Measurements from ENCODE around the gene MBD3L2. TPM values are rescaled to one million over a fixed set of nuclear protein-coding genes. Genes with fewer than 3 reads are reported as not detected.

Gene MBD3L2
- total RNA-seq, 1 experiment from 2014 or later = not detected

DNA sequence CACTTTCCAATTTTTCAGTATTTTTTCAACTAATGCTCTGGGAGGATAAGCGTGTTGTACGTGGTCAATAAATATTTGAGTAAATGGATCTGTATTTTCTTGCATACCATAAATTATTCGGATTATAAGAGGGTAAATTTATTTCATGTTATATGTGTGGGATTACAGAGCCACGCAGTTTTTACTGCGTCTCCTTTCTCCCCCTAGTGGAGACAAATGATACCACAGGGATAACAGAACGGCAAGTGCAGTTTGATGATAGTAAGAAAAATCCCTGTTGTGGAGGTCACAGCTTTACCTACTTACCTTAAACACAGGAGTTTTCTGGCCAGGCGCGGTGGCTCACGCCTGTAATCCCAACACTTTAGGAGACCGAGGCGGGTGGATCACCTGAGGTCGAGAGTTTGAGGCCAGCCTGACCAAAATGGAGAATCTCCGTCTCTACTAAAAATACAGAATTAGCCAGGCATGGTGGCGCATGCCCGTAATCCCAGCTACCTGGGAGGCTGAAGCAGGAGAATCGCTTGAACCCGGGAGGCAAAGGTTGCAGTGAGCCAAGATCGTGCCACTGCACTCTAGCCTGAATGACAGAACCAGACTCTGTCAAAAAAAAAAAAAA, 44.7 kb upstream of the MBD3L2 start:
- Histone ChIP-seq H3K4me2 (no peak overlapping the region), H3F3A (ENCODE audit: insufficient read depth, low read depth) (no peaks in the 10 kb centered on the region), H3K4me3 (no peak overlapping the region), H3K4me1 (replicated peaks; ENCODE audit: insufficient read depth) (no peaks in the 10 kb centered on the region), H3K79me2 (ENCODE audit: low read depth) (no peaks in the 10 kb centered on the region), H3K27ac (no peak overlapping the region), H3K36me3 (ENCODE audit: low read depth) (no peaks in the 10 kb centered on the region), H3K9me2 (ENCODE audit: insufficient read depth) (no peaks in the 10 kb centered on the region), H3K27me3 (ENCODE audit: insufficient read depth, low read depth) (peaks cover 36% of the 10 kb centered on the region), H2AFZ (no peak overlapping the region), H4K20me1 (ENCODE audit: insufficient read depth) (no peaks in the 10 kb centered on the region), H3K9me3 (ENCODE audit: insufficient read depth, low read depth) (no peaks in the 10 kb centered on the region)
- ChIA-PET POLR2A (ENCODE audit: unreplicated experiment) (no interaction called here), CTCF (interaction anchor here (0.5 kb wide), 1 partner anchor 140 kb away, joined by 9 read pairs; no protein-coding TSS in a partner anchor)
- intact Hi-C loops (cut with micrococcal nuclease; ENCODE audit: unreplicated experiment) = no loop called here
- TF ChIP-seq EZH2 (IDR thresholded peaks at IDR 0.05; ENCODE audit: low read depth) = no peak
- TF ChIP-seq, protein P1, sequence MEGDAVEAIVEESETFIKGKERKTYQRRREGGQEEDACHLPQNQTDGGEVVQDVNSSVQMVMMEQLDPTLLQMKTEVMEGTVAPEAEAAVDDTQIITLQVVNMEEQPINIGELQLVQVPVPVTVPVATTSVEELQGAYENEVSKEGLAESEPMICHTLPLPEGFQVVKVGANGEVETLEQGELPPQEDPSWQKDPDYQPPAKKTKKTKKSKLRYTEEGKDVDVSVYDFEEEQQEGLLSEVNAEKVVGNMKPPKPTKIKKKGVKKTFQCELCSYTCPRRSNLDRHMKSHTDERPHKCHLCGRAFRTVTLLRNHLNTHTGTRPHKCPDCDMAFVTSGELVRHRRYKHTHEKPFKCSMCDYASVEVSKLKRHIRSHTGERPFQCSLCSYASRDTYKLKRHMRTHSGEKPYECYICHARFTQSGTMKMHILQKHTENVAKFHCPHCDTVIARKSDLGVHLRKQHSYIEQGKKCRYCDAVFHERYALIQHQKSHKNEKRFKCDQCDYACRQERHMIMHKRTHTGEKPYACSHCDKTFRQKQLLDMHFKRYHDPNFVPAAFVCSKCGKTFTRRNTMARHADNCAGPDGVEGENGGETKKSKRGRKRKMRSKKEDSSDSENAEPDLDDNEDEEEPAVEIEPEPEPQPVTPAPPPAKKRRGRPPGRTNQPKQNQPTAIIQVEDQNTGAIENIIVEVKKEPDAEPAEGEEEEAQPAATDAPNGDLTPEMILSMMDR (conservative IDR thresholded peaks at IDR 0.05) = no peak
- DNase-seq = no peak
- no TSS peak for BruUV-seq (replicated peaks)

DNA sequence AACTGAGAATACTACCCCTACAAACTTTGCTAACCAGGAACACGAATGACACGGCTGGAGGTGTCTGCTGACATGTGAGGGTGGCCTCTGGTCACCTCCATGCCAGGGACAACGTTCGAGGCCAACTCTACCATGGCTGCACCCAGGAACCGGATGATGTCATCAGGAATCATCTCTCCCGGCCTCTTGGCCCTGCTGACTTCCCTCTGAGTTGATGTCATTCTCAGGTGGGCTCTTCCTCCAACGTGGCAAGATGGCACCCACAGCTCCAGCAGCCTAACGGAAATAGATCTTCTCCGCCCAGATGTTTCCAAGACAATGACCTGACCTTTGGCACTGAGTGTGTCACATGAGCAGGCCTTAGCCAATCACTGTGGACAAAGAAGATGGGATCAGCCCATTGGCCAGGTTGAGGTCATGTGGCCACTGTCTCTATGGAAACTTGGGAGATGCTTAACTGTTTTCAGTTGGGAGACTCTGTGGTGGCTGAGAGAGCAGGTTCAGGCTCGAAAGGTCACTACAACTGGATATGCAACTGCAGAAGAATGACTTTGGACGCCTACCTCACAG, 42.9 kb upstream of the MBD3L2 start:
- no TSS peak for BruUV-seq (replicated peaks)
- Histone ChIP-seq H3K4me2 (no peak overlapping the region), H3K4me3 (no peak overlapping the region), H3K4me1 (replicated peaks; ENCODE audit: insufficient read depth) (no peaks in the 10 kb centered on the region), H3K79me2 (ENCODE audit: low read depth) (no peaks in the 10 kb centered on the region), H3F3A (ENCODE audit: insufficient read depth, low read depth) (no peaks in the 10 kb centered on the region), H3K9me3 (ENCODE audit: insufficient read depth, low read depth) (no peaks in the 10 kb centered on the region), H4K20me1 (ENCODE audit: insufficient read depth) (no peaks in the 10 kb centered on the region), H2AFZ (no peak overlapping the region), H3K27me3 (ENCODE audit: insufficient read depth, low read depth) (peaks cover 31% of the 10 kb centered on the region), H3K27ac (no peak overlapping the region), H3K9me2 (ENCODE audit: insufficient read depth) (no peaks in the 10 kb centered on the region), H3K36me3 (ENCODE audit: low read depth) (no peaks in the 10 kb centered on the region)
- POLR2A ChIA-PET (ENCODE audit: unreplicated experiment) = no interaction called here
- no peak for DNase-seq
- TF ChIP-seq EZH2 (IDR thresholded peaks at IDR 0.05; ENCODE audit: low read depth) = no peak
- TF ChIP-seq, protein P1 (conservative IDR thresholded peaks at IDR 0.05) = no peak
- CTCF ChIA-PET = no interaction called here
- intact Hi-C loops (cut with micrococcal nuclease; ENCODE audit: unreplicated experiment) = no loop called here

DNA sequence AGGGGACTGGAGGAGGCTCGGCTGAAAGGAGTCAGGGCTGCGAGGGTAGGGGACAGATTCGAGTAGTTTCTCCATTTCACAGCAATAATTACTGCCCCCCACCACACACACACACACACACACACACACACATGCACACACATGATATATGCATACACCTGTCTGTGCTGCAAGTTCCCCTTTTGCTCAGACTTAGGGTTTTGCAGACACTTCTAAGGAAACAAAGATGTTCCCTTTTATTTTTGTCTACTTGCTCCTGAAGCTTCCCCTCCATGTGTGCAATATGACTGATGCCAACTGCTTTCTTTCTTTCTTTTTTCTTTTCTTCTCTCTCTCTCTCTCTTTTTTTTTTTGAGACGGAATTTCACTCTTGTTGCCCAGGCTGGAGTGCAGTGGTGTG, 41.3 kb upstream of the MBD3L2 start:
- intact Hi-C loops (cut with micrococcal nuclease; ENCODE audit: unreplicated experiment) = no loop called here

More for the DNA sequence above, 41.3 kb upstream of the MBD3L2 start:
- no peak overlapping the region for H3K4me2 ChIP-seq
- H4K20me1 ChIP-seq (ENCODE audit: insufficient read depth) = no peaks in the 10 kb centered on the region
- no peak for TF ChIP-seq EZH2 (IDR thresholded peaks at IDR 0.05; ENCODE audit: low read depth)
- TF ChIP-seq, protein P1 (conservative IDR thresholded peaks at IDR 0.05) = no peak
- H3K9me3 ChIP-seq (ENCODE audit: insufficient read depth, low read depth) = no peaks in the 10 kb centered on the region
- no peak overlapping the region for H3K4me3 ChIP-seq
- H3K79me2 ChIP-seq (ENCODE audit: low read depth) = no peaks in the 10 kb centered on the region
- ChIA-PET POLR2A (ENCODE audit: unreplicated experiment) (no interaction called here), CTCF (no interaction called here)
- no peaks in the 10 kb centered on the region for H3K36me3 ChIP-seq (ENCODE audit: low read depth)
- H3K4me1 ChIP-seq (replicated peaks; ENCODE audit: insufficient read depth) = no peaks in the 10 kb centered on the region
- BruUV-seq (replicated peaks) = no TSS peak
- no peaks in the 10 kb centered on the region for H3K9me2 ChIP-seq (ENCODE audit: insufficient read depth)
- H3F3A ChIP-seq (ENCODE audit: insufficient read depth, low read depth) = no peaks in the 10 kb centered on the region
- DNase-seq = no peak
- no peak overlapping the region for H2AFZ ChIP-seq
- peaks cover 26% of the 10 kb centered on the region for H3K27me3 ChIP-seq (ENCODE audit: insufficient read depth, low read depth)
- H3K27ac ChIP-seq = no peak overlapping the region
